Keratinocyte (primary cell): ENCODE results near the gene SF3A1. TPM values are rescaled to one million over a fixed set of nuclear protein-coding genes. Genes with fewer than 3 reads are reported as not detected.

Source experiments
- DNase-seq: peaks from one replicate; pipeline ENCODE4 v3.0.0-alpha.2; 2011; ENCODE audit warnings: low read depth, missing footprints, low spot score
- FAIRE-seq: peaks from 2 replicates; lab custom pipeline; 2011; peaks lifted over from hg19 to GRCh38; lab: Jason Lieb, UNC
- H2AFZ ChIP-seq: 2 replicates; pipeline ENCODE4 v1.6.0; 2012; ENCODE audit warnings: low read length, control low read depth, inconsistent platforms; ENCODE audit not compliant: control insufficient read depth
- H3K27ac ChIP-seq: 2 replicates; pipeline ENCODE4 v1.5.1; 2011; ENCODE audit warnings: low read length; ENCODE audit not compliant: control insufficient read depth, insufficient read depth
- H3K27me3 ChIP-seq: 3 replicates; pipeline ENCODE4 v1.6.0; 2011; ENCODE audit warnings: low read length; ENCODE audit not compliant: control insufficient read depth, insufficient read depth; ENCODE audit errors: extremely low read depth
- H3K36me3 ChIP-seq, 2 experiments: 2 replicates in 1 of 2; 3 replicates in 1 of 2; pipeline ENCODE4 v1.5.1; 2011; ENCODE audit warnings: low read length in 2 of 2, mild to moderate bottlenecking in 1 of 2; ENCODE audit not compliant: control insufficient read depth in 2 of 2, insufficient read depth in 2 of 2; ENCODE audit errors: extremely low read depth in 1 of 2
- H3K4me1 ChIP-seq: 3 replicates; pipeline ENCODE4 v1.5.1; 2011; ENCODE audit warnings: low read length; ENCODE audit not compliant: control insufficient read depth, insufficient read depth; ENCODE audit errors: extremely low read depth
- H3K4me2 ChIP-seq: 3 replicates; pipeline ENCODE4 v1.6.0; 2011; ENCODE audit warnings: low read depth, low read length; ENCODE audit not compliant: control insufficient read depth, insufficient read depth; ENCODE audit errors: extremely low read depth
- H3K4me3 ChIP-seq, 3 experiments: fragments of 200-600 bp in 1 of 3; sonication (generic) in 1 of 3; 2 replicates in 2 of 3; 3 replicates in 1 of 3; pipeline ENCODE4 v1.5.1; 2011 to 2016; ENCODE audit warnings: low read length in 3 of 3, mild to moderate bottlenecking in 3 of 3, control low read depth in 2 of 3, inconsistent platforms in 1 of 3, low read depth in 1 of 3, mixed read lengths in 1 of 3, mixed run types in 1 of 3, moderate library complexity in 1 of 3; ENCODE audit not compliant: control insufficient read depth in 2 of 3, insufficient read depth in 2 of 3; ENCODE audit errors: extremely low read depth in 1 of 3
- H3K79me2 ChIP-seq: 2 replicates; pipeline ENCODE4 v1.6.0; 2012; ENCODE audit warnings: low read length; ENCODE audit not compliant: control insufficient read depth, insufficient read depth
- H3K9ac ChIP-seq: 3 replicates; pipeline ENCODE4 v1.6.0; 2011; ENCODE audit warnings: low read length; ENCODE audit not compliant: control insufficient read depth, insufficient read depth; ENCODE audit errors: extremely low read depth
- H3K9me1 ChIP-seq: 3 replicates; pipeline ENCODE4 v1.6.0; 2011; ENCODE audit warnings: low read length; ENCODE audit not compliant: control insufficient read depth, insufficient read depth; ENCODE audit errors: extremely low read depth
- H3K9me3 ChIP-seq: 2 replicates; pipeline ENCODE4 v1.5.1; 2012; ENCODE audit warnings: low read depth, low read length; ENCODE audit not compliant: control insufficient read depth
- H4K20me1 ChIP-seq: 3 replicates; pipeline ENCODE4 v1.6.0; 2011; ENCODE audit warnings: low read length; ENCODE audit not compliant: control insufficient read depth, insufficient read depth; ENCODE audit errors: extremely low read depth
- EZH2 ChIP-seq: IDR thresholded peaks from one replicate; pipeline ENCODE4 v1.6.1; 2012; ENCODE audit warnings: inconsistent platforms, mild to moderate bottlenecking, low read length, moderate library complexity
- dilution Hi-C: fragments of 300-500 bp; cut with MboI; formaldehyde crosslinking; loops from one replicate; pipeline ENCODE4 v1.7.0; 2020; ENCODE audit warnings: low sequenced_read_pairs; ENCODE audit not compliant: extremely low pct_ligation_motif_present
- polyA plus RNA-seq, 5 experiments: library from polyadenylated mRNA; depleted of rRNA in 3 of 5; stranded (reverse) in 3 of 5; stranded (forward) in 1 of 5; unstranded in 1 of 5; fragments of >200 nt; gene quantifications; 1 replicate in 1 of 5; 2 replicates in 3 of 5; 3 replicates in 1 of 5; pipeline versions ENCODE4 v1.2.1 to v1.2.3, GENCODE V29; 2011 to 2012; ENCODE audit warnings: missing spikeins in 2 of 5, low read depth in 1 of 5, low replicate concordance in 1 of 5
- TF ChIP-seq, protein P1 (sequence below), 3 experiments: IDR thresholded peaks in 1 of 3; conservative IDR thresholded peaks in 1 of 3; optimal IDR thresholded peaks in 1 of 3; 2 replicates in 2 of 3; 3 replicates in 1 of 3; pipeline versions ENCODE3 to v1.5.1; 2011; ENCODE audit warnings: low read length in 3 of 3, mild to moderate bottlenecking in 3 of 3, moderate library complexity in 2 of 3, control low read depth in 1 of 3, inconsistent platforms in 1 of 3; ENCODE audit not compliant: insufficient read depth in 2 of 3; ENCODE audit errors: extremely low read depth in 1 of 3

The SF3A1 gene
- polyA plus RNA-seq, 1 donor (not counting 4 experiments of a cell fraction or from before 2014, with no cell fraction given): 34.2 TPM

DNA sequence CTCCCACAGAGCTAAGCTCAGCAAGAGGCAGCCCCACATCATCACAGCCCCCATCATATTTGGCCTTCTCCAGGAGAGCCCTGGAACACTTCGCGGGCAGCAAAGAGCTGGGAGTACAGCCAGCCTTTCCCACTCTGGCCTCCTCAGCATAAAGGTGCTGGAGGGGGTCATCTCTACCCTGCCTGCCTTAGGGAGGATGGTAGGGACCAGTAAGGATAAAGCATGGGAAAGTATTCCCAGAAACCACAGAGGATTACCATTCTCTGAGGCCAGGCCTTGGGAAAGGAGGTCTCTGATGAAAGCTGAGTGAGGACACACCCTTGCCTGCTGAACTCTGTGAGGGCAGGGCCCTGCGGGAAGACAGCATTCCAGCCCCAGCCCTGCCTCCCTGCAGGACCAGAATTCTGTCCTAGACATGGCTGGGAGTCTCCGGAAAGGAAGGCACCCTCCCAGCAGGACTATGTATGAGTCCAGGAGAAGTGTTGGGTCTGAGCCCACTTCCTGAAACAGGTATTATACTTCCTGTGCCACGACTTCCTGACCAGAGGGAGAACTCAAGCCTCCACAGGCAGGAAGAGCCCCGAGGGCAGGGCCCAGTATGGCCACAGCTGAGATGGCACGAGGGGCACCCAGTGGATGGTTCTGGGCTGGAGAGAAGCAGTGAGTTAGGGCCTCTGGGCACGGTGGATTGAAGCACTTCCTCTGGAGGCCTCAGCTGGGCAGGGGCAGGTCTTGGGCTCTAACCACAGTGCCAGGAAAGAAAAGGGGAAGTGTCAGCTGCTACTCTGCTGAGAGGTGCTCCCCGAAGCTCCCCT is 54.5 kb downstream of the SF3A1 start:
- Histone ChIP-seq H3K36me3 (peaks cover 24 to 43% of the 10 kb centered on the region in 2 experiments), H3K27me3 (no peaks in the 10 kb centered on the region), H3K79me2 (peaks cover 25% of the 10 kb centered on the region), H4K20me1 (peaks cover 7% of the 10 kb centered on the region), H3K27ac (peak overlapping the region; percentile 61), H3K9me3 (no peaks in the 10 kb centered on the region), H3K9me1 (peaks cover 11% of the 10 kb centered on the region), H3K4me2 (peak overlapping the region; percentile 65), H3K9ac (peak overlapping the region; percentile 18), H2AFZ (no peak overlapping the region), H3K4me1 (peaks cover 74% of the 10 kb centered on the region), H3K4me3 (peak overlapping the region in 1 of 3 experiments; percentile 31)
- TF ChIP-seq EZH2: no peak
- TF ChIP-seq, protein P1, sequence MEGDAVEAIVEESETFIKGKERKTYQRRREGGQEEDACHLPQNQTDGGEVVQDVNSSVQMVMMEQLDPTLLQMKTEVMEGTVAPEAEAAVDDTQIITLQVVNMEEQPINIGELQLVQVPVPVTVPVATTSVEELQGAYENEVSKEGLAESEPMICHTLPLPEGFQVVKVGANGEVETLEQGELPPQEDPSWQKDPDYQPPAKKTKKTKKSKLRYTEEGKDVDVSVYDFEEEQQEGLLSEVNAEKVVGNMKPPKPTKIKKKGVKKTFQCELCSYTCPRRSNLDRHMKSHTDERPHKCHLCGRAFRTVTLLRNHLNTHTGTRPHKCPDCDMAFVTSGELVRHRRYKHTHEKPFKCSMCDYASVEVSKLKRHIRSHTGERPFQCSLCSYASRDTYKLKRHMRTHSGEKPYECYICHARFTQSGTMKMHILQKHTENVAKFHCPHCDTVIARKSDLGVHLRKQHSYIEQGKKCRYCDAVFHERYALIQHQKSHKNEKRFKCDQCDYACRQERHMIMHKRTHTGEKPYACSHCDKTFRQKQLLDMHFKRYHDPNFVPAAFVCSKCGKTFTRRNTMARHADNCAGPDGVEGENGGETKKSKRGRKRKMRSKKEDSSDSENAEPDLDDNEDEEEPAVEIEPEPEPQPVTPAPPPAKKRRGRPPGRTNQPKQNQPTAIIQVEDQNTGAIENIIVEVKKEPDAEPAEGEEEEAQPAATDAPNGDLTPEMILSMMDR (optimal IDR thresholded peaks at IDR 0.05 in 1 of 3, IDR thresholded peaks at IDR 0.05 in 1 of 3, conservative IDR thresholded peaks at IDR 0.05 in 1 of 3; ENCODE audit: extremely low read depth in 1 of 3, insufficient read depth in 2 of 3, low read length in 3 of 3): peak in 1 of 3 experiments; percentile 2
- dilution Hi-C loops: no loop called here
- no peak for DNase-seq
- FAIRE-seq: peak; percentile 97

- Histone ChIP-seq H3K79me2 (peaks cover 16% of the 10 kb centered on the region), H3K36me3 (peaks cover 37 to 57% of the 10 kb centered on the region in 2 experiments), H3K4me2 (no peak overlapping the region), H3K27me3 (no peaks in the 10 kb centered on the region), H3K9me3 (no peaks in the 10 kb centered on the region), H2AFZ (no peak overlapping the region), H4K20me1 (peaks cover 4% of the 10 kb centered on the region), H3K4me1 (peaks cover 45% of the 10 kb centered on the region), H3K4me3 (no peak overlapping the region), H3K27ac (no peak overlapping the region), H3K9me1 (peaks cover 10% of the 10 kb centered on the region), H3K9ac (no peak overlapping the region)
- dilution Hi-C loops: no loop called here
- no peak for DNase-seq
- FAIRE-seq: no peak
- TF ChIP-seq EZH2: no peak
- TF ChIP-seq, protein P1 (optimal IDR thresholded peaks at IDR 0.05 in 1 of 3, IDR thresholded peaks at IDR 0.05 in 1 of 3, conservative IDR thresholded peaks at IDR 0.05 in 1 of 3; ENCODE audit: extremely low read depth in 1 of 3, insufficient read depth in 2 of 3, low read length in 3 of 3): no peak
These were observed 57.4 kb downstream of the SF3A1 start for GRCh38 chr22:30299322-30299721.
